ENCODE measurements around the gene PFKFB3. TPM values are rescaled to one million over a fixed set of nuclear protein-coding genes. Genes with fewer than 3 reads are reported as not detected.

PFKFB3 gene
- total RNA-seq, 1 donor from 2014 or later: 137 TPM

DNA sequence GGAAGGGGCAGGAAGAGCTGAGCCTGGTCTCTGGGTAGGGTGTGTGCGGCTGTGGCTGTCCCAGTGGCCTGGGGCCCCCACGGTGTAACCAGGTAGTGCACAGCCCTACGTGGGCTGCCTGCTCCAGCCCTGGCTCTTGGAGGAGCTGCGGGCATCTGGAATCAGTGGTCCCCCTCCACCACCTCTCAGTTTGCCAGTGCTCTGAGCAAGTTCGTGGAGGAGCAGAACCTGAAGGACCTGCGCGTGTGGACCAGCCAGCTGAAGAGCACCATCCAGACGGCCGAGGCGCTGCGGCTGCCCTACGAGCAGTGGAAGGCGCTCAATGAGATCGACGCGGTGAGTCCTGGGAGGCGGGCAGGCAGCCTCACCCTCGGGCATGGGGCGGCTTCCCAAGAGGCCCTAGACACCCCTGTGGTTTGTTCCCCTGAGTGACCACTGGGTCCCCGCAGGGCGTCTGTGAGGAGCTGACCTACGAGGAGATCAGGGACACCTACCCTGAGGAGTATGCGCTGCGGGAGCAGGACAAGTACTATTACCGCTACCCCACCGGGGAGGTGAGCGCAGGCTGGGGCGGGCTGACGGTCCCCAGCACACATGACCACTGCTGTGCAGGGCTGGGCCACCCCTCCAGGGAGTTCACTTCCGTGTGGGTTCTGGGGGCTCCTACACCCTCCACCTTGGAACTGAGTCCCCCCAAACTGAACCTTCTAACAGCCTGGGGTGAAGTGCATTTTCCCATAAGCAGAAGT, 18.6 kb downstream of the PFKFB3 start:
- H3K27me3 Mint-ChIP-seq (ENCODE audit: unreplicated experiment): peaks cover 7% of the 10 kb centered on the region
- peak overlapping the region; percentile 4 for H3K27ac Mint-ChIP-seq (ENCODE audit: unreplicated experiment)
- peaks cover 2% of the 10 kb centered on the region for H3K4me1 Mint-ChIP-seq (ENCODE audit: low read depth, unreplicated experiment)
- DNase-seq: no peak
- TF ChIP-seq, protein P1, sequence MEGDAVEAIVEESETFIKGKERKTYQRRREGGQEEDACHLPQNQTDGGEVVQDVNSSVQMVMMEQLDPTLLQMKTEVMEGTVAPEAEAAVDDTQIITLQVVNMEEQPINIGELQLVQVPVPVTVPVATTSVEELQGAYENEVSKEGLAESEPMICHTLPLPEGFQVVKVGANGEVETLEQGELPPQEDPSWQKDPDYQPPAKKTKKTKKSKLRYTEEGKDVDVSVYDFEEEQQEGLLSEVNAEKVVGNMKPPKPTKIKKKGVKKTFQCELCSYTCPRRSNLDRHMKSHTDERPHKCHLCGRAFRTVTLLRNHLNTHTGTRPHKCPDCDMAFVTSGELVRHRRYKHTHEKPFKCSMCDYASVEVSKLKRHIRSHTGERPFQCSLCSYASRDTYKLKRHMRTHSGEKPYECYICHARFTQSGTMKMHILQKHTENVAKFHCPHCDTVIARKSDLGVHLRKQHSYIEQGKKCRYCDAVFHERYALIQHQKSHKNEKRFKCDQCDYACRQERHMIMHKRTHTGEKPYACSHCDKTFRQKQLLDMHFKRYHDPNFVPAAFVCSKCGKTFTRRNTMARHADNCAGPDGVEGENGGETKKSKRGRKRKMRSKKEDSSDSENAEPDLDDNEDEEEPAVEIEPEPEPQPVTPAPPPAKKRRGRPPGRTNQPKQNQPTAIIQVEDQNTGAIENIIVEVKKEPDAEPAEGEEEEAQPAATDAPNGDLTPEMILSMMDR (IDR thresholded peaks at IDR 0.05; ENCODE audit: partially characterized antibody, unreplicated experiment): no peak
- peaks cover 14% of the 10 kb centered on the region for H3K36me3 Mint-ChIP-seq (ENCODE audit: unreplicated experiment)
- H3K9me3 Mint-ChIP-seq (ENCODE audit: unreplicated experiment): peaks cover 9% of the 10 kb centered on the region
- H3K4me3 Mint-ChIP-seq (ENCODE audit: unreplicated experiment): no peak overlapping the region

DNA sequence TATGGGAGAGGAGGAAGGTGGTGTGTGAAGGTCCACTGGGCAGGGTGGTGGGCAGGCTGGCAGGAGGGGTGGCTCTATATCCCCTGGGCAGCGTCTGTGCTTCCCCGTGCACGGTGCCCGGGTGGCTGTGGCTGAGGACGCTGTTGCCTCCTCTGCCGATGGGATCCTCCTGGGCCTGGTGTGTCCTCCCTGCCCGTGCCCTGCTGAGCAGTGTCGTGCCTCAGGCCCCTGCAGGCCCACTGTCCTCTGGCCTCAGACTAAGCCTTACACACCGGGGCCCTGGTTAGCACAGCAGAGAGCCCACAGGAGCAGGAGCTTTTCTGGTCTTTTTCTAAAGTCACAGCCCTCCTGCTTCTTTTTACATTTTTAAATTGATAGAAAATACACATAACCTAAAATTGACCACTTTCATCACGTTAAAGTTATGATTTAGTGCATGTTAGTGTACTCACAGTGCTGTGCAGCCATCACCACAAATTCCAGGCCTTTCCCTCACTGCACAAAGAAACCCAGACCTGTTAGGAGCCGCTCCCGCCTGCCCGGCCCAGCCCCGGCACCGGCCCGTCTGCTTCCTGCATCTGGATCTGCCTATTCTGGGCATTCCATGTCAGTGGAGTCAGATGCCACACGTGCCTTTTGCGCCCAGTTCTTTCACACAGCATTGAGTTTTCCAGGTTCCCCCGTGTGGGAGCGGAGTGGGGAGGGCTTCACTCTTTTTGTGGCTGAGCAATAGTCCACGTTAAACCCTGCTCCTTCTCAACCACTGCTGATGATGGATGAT, 19.4 kb downstream of the PFKFB3 start:
- TF ChIP-seq, protein P1 (IDR thresholded peaks at IDR 0.05; ENCODE audit: partially characterized antibody, unreplicated experiment): no peak
- Mint-ChIP-seq H3K9me3 (ENCODE audit: unreplicated experiment) (peaks cover 9% of the 10 kb centered on the region), H3K27me3 (ENCODE audit: unreplicated experiment) (peaks cover 7% of the 10 kb centered on the region), H3K4me3 (ENCODE audit: unreplicated experiment) (no peak overlapping the region), H3K36me3 (ENCODE audit: unreplicated experiment) (peaks cover 7% of the 10 kb centered on the region), H3K27ac (ENCODE audit: unreplicated experiment) (no peak overlapping the region), H3K4me1 (ENCODE audit: low read depth, unreplicated experiment) (peaks cover 2% of the 10 kb centered on the region)
- DNase-seq: no peak

DNA sequence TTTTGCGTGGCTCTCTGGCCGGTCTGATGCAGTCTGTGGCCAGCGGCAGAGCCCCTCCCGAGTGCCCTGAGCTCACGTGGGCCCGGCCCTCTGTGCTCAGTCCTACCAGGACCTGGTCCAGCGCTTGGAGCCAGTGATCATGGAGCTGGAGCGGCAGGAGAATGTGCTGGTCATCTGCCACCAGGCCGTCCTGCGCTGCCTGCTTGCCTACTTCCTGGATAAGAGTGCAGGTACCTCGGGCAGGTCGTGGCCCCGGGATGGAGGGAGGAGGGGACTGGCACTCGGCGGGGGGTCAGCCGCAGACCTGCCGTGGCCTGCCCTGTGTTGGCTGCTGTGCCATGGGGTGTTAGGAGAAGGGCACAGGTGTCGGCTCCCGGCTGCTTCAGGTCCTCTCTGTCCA, 20.0 kb downstream of the PFKFB3 start:
- H3K4me3 Mint-ChIP-seq (ENCODE audit: unreplicated experiment): no peak overlapping the region
- peaks cover 5% of the 10 kb centered on the region for H3K36me3 Mint-ChIP-seq (ENCODE audit: unreplicated experiment)
- H3K9me3 Mint-ChIP-seq (ENCODE audit: unreplicated experiment): peaks cover 9% of the 10 kb centered on the region
- no peak for DNase-seq
- TF ChIP-seq, protein P1 (IDR thresholded peaks at IDR 0.05; ENCODE audit: partially characterized antibody, unreplicated experiment): no peak
- H3K27me3 Mint-ChIP-seq (ENCODE audit: unreplicated experiment): peaks cover 9% of the 10 kb centered on the region
- no peak overlapping the region for H3K27ac Mint-ChIP-seq (ENCODE audit: unreplicated experiment)
- peaks cover 2% of the 10 kb centered on the region for H3K4me1 Mint-ChIP-seq (ENCODE audit: low read depth, unreplicated experiment)

DNA sequence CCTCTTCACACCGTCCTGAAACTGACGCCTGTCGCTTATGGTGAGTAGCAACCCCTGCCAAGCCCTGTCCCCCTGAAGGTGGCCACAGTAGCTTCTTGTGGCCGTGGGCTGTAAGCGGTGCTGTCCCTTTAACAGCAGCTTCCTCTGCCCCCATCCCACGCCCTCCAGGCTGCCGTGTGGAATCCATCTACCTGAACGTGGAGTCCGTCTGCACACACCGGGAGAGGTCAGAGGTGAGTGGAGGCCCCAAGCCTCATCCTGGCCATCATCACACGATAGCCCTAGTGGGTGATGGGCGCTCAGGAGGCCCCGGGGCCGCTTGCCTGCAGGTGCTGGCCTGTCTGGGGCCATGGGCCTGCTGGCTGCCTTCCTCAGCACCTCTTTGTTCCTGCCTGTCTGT, 21.2 kb downstream of the PFKFB3 start:
- TF ChIP-seq, protein P1 (IDR thresholded peaks at IDR 0.05; ENCODE audit: partially characterized antibody, unreplicated experiment): no peak
- H3K4me1 Mint-ChIP-seq (ENCODE audit: low read depth, unreplicated experiment): peaks cover 2% of the 10 kb centered on the region
- peaks cover 9% of the 10 kb centered on the region for H3K9me3 Mint-ChIP-seq (ENCODE audit: unreplicated experiment)
- H3K27ac Mint-ChIP-seq (ENCODE audit: unreplicated experiment): no peak overlapping the region
- no peak overlapping the region for H3K4me3 Mint-ChIP-seq (ENCODE audit: unreplicated experiment)
- peaks cover 11% of the 10 kb centered on the region for H3K27me3 Mint-ChIP-seq (ENCODE audit: unreplicated experiment)
- H3K36me3 Mint-ChIP-seq (ENCODE audit: unreplicated experiment): peaks cover 9% of the 10 kb centered on the region
- no peak for DNase-seq

DNA sequence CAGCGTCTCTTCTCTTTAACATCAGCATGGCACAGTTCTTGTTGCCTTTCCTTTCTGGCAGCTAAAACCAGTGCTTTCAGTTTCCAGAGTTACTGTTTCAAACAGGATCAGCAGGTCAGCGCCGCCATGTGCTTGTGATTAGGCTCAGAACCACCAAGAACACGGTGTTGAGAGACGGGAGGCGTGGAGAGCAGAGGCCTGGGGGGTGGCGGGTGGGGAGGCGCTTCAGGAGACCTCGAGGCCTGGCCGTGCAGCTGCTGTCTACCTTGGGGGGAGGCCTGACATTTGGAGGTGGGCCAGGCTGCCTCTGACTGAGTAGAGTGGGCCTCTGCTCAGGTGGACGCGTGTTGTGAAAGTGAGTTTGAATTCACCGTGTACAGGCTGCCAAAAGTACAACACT, 22.0 kb downstream of the PFKFB3 start:
- DNase-seq: no peak
- Mint-ChIP-seq H3K4me3 (ENCODE audit: unreplicated experiment) (no peak overlapping the region), H3K27me3 (ENCODE audit: unreplicated experiment) (peaks cover 11% of the 10 kb centered on the region), H3K4me1 (ENCODE audit: low read depth, unreplicated experiment) (peaks cover 2% of the 10 kb centered on the region), H3K27ac (ENCODE audit: unreplicated experiment) (no peak overlapping the region), H3K9me3 (ENCODE audit: unreplicated experiment) (peaks cover 9% of the 10 kb centered on the region), H3K36me3 (ENCODE audit: unreplicated experiment) (peaks cover 9% of the 10 kb centered on the region)
- TF ChIP-seq, protein P1 (IDR thresholded peaks at IDR 0.05; ENCODE audit: partially characterized antibody, unreplicated experiment): no peak
